Non-pigmented ciliary epithelial cell (primary cell): Measurements from ENCODE around the gene NDE1.
"Not testable (repeated sequence)": the region's sequence is repeated elsewhere in the genome, so short reads cannot be mapped to it uniquely, and the experiment has no call there.

ENCODE experiments used
- DNase-seq: peaks from one replicate; pipeline ENCODE4 v3.0.0-alpha.2; 2010; ENCODE audit warnings: low read depth

NDE1 gene

DNA sequence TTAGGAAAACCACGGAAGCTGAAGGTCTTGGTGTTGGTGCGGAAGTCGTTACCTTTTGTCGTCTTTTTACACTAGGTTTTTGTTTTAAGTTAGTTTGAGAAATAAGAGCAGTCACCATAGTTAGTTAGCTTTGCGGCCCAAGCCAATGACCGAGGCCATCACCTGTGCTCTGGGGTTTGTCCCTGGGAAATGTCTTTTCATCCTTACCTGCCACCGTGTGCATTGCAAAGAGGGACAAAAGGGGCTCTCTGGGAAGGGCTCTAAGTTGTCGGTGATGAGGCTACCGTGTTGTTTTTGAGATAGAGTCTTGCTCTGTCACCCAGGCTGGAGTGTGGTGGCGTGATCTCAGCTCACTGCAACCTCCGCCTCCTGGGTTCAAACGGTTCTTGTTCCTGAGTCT lies 49.8 kb downstream of the NDE1 start:
- no peak for DNase-seq

- no peak for DNase-seq
Measured at GRCh38 chr16:15701367-15701766, 51.3 kb downstream of the NDE1 start.

GRCh38 chr16:15701975-15702970 lies 52.2 kb downstream of the NDE1 start:
- DNase-seq: no peak

DNA sequence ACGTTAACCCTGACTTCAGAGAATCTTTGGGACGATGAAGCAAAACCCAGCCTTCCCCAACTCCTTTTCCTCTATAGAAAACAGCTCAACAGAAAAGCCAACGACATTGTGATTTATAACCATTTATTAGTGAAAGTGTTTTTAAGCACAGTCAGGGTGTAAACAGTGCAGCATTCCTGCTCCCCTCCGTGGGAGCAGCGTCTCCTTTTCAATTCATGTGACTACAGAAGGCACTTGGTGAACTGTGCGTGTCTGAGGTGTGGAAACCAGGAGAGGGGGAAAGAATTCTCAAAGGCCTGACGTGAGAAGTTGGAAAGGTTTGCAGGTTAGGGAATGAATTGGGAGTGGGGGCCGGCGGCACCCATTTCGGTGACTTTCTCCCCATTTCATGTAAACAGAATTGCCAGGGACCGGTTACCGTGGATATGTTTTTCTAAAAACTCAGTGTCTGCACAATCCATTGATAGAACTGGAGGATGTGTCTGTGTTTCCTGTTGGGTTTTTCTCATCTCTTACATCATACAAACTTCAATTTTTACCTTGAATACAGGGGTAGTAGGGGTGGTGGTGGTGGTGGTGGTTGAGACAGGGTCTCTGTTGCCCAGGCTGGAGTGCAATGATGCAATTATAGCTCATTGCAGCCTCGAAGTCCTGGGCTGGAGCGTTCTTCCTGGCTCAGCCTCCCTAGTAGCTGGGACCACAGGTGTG lies 53.1 kb downstream of the NDE1 start:
- no peak for DNase-seq

- no peak for DNase-seq
Measured at GRCh38 chr16:15704545-15704987, 54.5 kb downstream of the NDE1 start.

GRCh38 chr16:15705064-15705565 lies 55.1 kb downstream of the NDE1 start:
- no peak for DNase-seq

DNA sequence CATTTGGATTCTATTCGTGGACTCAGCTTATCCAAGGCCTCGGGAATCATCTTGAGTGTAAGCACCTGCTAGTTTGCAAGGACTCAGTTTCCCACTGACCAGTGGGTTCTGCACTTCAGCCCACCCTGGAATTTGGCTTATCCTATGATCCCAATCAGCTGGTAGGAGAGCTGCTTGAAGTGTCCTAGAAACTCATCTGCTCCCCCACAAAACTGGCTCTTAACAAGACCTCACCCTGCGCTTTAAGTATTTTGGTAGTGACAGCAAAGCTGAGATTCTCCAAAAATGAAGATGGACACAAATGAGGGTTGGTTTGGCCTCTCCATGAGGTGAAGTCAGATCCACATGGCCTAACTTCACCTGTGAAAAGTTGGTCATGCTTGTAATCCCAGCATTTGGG lies 57.3 kb downstream of the NDE1 start:
- no peak for DNase-seq

GRCh38 chr16:15708096-15708495 lies 58.1 kb downstream of the NDE1 start:
- no peak for DNase-seq

DNA sequence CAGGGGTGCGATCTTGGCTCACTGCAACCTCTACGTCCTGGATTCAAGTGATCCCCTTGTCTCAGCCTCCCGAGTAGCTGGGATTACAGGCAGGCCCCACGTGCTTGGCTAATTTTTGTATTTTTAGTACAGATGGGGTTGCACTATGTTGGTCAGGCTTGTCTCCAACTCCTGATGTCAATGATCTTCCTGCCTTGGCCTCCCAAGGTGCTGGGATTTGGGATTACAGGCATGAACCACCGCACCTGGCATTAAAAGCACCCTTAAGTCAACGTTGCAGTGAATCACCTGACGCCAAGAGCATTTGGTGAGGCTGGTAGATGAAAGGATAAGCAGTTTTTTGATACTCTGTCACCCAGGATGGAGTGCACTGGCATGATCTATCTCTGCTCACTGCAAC lies 59.0 kb downstream of the NDE1 start:
- DNase-seq: no peak

GRCh38 chr16:15714393-15715172 lies 64.5 kb downstream of the NDE1 start:
- no peak for DNase-seq

GRCh38 chr16:15715221-15715620 lies 65.2 kb downstream of the NDE1 start:
- DNase-seq: no peak

DNA sequence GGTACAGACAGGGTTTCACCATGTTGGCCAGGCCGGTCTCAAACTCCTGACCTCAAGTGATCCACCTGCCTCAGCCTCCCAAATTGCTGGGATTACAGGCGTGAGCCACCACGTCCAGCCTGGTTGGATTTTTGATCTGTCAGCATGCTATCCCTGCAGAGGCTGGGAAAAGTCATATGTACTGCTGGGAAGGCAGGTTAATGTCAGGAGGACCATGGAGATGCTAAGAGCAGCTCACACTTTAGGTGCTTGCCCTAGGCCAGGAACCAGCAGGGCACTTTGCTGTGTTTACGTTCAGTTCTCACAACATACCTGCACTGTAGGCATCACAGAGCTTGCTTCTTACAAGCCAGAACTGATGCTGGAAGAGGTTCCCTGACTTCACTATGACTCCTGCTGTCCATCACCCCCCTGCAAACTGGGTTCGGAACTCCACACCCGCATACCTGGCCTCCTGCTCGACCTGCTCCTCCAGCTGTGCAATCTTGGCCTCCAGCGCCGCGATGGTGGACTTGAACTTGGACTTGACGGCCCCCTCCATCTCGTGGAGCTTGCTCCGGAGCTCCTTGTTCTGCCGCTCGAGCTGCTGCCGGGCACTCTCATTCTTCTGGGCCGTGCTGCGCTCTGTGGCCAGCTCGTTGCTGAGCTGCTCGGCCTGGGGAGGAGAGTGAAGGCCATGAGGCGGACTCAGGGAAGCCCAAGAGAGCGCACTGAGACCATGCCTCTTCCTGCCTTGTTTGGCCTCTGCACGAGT lies 66.8 kb downstream of the NDE1 start:
- DNase-seq: no peak

DNA sequence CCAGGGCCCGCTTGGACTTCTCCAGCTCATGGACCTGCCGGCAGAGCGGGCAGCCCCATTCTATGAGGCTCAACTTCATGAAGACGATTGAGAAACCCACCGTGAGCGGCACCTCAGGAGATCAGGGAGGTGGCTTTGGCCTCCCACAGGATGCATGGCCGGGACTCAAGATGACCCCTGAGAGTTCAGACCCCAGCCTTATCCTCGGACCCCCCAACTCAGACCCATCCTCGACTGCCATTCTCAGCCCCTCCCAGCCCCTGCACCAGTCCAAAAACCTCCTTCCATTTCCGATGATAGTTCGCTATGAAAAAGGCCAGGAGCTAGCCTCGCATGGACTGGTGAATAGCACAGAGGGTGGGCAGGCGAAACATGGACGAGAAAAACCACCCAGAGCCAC lies 71.0 kb downstream of the NDE1 start:
- no peak for DNase-seq

DNA sequence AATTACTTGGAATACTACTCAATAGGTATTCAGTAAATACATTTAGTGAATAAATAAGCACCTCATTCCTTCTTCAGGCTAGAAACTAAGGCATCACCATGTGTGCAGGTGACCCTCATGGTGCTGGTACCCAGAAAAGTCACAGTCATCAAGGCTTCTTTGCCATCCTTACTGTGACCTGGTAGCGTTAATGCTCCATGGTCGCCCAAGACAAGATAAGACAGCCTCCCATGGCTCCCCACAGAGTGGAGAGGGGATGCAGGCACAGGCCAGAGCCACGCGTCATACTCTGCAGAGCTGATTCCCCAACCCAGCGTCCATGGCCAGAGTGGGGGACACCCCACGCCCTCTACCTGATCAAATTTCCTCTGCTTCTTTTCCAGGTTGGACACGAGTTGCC lies 73.8 kb downstream of the NDE1 start:
- no peak for DNase-seq

- no peak for DNase-seq
Measured at GRCh38 chr16:15725641-15726240, 75.7 kb downstream of the NDE1 start.

DNA sequence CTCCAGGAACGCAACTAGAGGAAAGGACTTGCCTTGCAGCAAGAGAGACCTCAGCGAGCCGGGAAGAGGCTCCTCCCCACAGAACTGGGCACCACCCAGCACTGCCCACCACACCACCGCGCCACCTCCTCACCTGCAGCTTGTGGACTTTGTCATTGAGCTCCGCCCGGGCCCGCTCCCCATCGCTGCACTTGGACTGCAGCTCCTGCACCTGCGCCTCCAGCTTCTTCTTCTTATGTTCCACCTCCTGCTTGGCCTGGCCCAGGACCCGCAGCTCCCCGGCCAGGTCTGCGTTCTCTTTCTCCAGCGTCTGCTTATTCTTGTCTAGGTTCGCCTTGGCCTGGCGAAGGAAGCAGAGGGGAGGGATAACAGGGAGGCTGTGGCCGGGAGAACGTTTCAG lies 76.7 kb downstream of the NDE1 start:
- DNase-seq: no peak

- not testable (repeated sequence) for DNase-seq
Measured at GRCh38 chr16:15727697-15728096, 77.7 kb downstream of the NDE1 start.

- DNase-seq: no peak
Measured at GRCh38 chr16:15729152-15729551, 79.1 kb downstream of the NDE1 start.

DNA sequence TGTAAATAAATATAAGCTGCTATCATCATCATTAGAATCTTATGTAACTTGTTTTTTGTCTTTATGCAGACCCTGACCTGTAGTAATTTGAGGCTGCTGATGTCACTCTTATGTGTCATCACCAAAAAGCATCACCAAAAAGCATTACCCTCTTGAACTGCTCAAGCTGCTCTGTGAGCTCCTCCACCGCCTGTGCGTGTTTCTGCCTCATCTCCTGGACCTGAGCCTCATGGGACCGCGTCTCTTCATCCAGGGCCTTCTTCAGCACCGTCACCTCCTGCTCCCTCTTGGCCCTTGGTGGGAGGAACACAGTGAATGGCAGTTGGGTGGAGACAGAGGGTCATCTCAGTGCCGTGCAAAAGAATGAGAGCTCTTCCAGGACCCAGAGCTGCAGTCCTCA lies 82.4 kb downstream of the NDE1 start:
- DNase-seq: no peak

- no peak for DNase-seq
Measured at GRCh38 chr16:15735610-15736009, 85.6 kb downstream of the NDE1 start.

GRCh38 chr16:15736529-15736928 lies 86.5 kb downstream of the NDE1 start:
- no peak for DNase-seq
